HL-60 (cell line): ENCODE data around the gene ZNRD2.

Experiments used
- CTCF ChIP-seq: IDR thresholded peaks from one replicate; pipeline ENCODE4 v1.5.1; 2011; ENCODE audit warnings: low read length, control low read depth, inconsistent platforms; ENCODE audit not compliant: insufficient read depth
- GABPA ChIP-seq: IDR thresholded peaks from 2 replicates; pipeline ENCODE4 v1.6.1; 2012; ENCODE audit warnings: low read depth
- POLR2AphosphoS5 ChIP-seq: IDR thresholded peaks from 2 replicates; pipeline ENCODE4 v1.6.1; 2012; ENCODE audit warnings: low read depth
- REST ChIP-seq: IDR thresholded peaks from 2 replicates; pipeline ENCODE4 v1.6.1; 2012; ENCODE audit warnings: low read depth; ENCODE audit not compliant: insufficient replicate concordance

DNA sequence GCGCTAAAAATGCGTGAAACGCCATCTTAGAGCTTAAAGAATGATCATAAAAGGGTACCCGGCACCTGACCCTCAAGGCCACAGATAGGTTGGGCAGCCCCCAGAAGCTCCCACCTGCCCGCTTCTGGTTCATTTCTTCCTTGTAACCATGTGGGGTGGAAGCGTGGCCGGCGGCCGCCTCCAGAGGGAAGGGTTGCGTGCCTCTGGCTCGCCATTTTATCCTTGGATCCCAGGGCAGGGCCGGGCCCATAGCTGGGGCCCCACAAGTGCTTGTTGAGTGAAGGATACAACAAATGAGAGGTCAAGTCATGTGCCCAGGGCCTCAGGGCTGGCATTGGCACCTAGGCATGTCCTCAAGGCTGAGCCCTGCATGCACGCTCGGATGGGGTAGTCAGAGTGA lies 51.2 kb downstream of the ZNRD2 start:
- TF ChIP-seq CTCF, result no peak
- no peak for TF ChIP-seq POLR2AphosphoS5
- no peak for TF ChIP-seq GABPA
- TF ChIP-seq REST, result no peak
